HG03520 (cell line): ENCODE data around the gene SLC12A6.

Experiments
- ATAC-seq: cut with Tn5 transposase; IDR thresholded peaks from one replicate; pipeline ENCODE4 v1.9.1; 2021; ENCODE audit warnings: mild to moderate bottlenecking, moderate library complexity; ENCODE audit not compliant: unreplicated experiment

Gene SLC12A6

GRCh38 chr15:34332553-34333120 lies 4.9 kb downstream of the SLC12A6 start:
- no peak for ATAC-seq

- no peak for ATAC-seq
Measured at GRCh38 chr15:34331809-34332208, 5.8 kb downstream of the SLC12A6 start.

GRCh38 chr15:34330279-34330678 lies 7.3 kb downstream of the SLC12A6 start:
- ATAC-seq = no peak

- ATAC-seq = no peak
Measured at GRCh38 chr15:34329006-34329405, 8.6 kb downstream of the SLC12A6 start.

- ATAC-seq = no peak
Measured at GRCh38 chr15:34327906-34328305, 9.7 kb downstream of the SLC12A6 start.

- no peak for ATAC-seq
Measured at GRCh38 chr15:34325368-34325767, 12.2 kb downstream of the SLC12A6 start.

GRCh38 chr15:34324933-34325332 lies 12.6 kb downstream of the SLC12A6 start:
- ATAC-seq = no peak

- ATAC-seq = no peak
Measured at GRCh38 chr15:34323217-34323616, 14.4 kb downstream of the SLC12A6 start.

GRCh38 chr15:34318277-34319079 lies 19.1 kb downstream of the SLC12A6 start:
- ATAC-seq = peak; percentile 44

- ATAC-seq = no peak
Measured at GRCh38 chr15:34314491-34315490, 22.8 kb downstream of the SLC12A6 start.

GRCh38 chr15:34311563-34311962 lies 26.0 kb downstream of the SLC12A6 start:
- no peak for ATAC-seq

GRCh38 chr15:34304613-34305012 lies 33.0 kb downstream of the SLC12A6 start:
- no peak for ATAC-seq

- no peak for ATAC-seq
Measured at GRCh38 chr15:34301058-34301457, 36.5 kb downstream of the SLC12A6 start.

- ATAC-seq = no peak
Measured at GRCh38 chr15:34297059-34297458, 40.5 kb downstream of the SLC12A6 start.

GRCh38 chr15:34292621-34293020 lies 45.0 kb downstream of the SLC12A6 start:
- ATAC-seq = no peak

GRCh38 chr15:34284937-34285336 lies 52.6 kb downstream of the SLC12A6 start:
- ATAC-seq = no peak

- no peak for ATAC-seq
Measured at GRCh38 chr15:34282384-34282783, 55.2 kb downstream of the SLC12A6 start.

GRCh38 chr15:34280193-34280592 lies 57.4 kb downstream of the SLC12A6 start:
- no peak for ATAC-seq

GRCh38 chr15:34279368-34279767 lies 58.2 kb downstream of the SLC12A6 start:
- ATAC-seq = no peak

- ATAC-seq = no peak
Measured at GRCh38 chr15:34275721-34276120, 61.9 kb downstream of the SLC12A6 start.

- no peak for ATAC-seq
Measured at GRCh38 chr15:34275154-34275553, 62.4 kb downstream of the SLC12A6 start.
